Measurements from ENCODE around the gene SMG9.
A peak's percentile ranks its signal among the peaks of the same experiment; 100 is the strongest.

Gene SMG9

DNA sequence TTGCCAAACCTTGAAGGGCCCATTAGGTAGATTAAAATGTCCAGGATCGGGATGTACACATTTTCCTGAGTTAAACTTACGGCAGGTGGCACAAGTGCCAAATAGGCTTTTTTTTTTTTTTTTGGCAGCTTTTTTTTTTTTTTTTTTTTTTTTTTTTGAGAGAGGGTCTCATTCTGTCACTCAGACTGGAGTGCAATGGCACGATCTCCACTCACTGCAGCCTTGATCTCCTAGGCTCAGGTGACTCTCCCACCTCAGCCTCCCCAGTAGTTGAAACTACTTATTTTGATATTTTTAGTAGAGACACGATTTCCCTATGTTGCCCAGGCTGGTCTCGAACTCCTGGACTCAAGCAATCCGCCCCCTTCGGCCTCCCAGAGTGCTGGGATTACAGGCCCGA, 29.9 kb downstream of the SMG9 start:
- no peak for DNase-seq (ENCODE audit: low read depth)

DNA sequence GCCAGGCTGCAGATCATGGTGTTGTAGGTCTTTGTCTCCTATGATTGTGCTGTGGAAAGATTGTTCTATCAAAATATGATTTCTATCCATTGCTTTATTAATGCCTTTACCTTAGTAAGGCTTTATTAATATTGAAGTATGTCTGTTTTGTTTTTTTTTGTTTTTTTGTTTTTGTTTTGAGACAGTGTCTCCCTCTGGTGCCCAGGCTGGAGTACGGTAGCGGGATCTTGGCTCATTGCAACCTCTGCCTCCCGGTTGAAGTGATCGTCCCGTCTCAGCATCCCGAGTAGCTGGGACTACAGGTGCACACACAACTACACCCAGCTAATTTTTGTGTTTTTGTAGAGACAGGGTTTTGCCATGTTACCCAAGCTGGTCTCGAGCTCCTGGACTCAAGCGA, 31.2 kb downstream of the SMG9 start:
- no peak for DNase-seq (ENCODE audit: low read depth)

DNA sequence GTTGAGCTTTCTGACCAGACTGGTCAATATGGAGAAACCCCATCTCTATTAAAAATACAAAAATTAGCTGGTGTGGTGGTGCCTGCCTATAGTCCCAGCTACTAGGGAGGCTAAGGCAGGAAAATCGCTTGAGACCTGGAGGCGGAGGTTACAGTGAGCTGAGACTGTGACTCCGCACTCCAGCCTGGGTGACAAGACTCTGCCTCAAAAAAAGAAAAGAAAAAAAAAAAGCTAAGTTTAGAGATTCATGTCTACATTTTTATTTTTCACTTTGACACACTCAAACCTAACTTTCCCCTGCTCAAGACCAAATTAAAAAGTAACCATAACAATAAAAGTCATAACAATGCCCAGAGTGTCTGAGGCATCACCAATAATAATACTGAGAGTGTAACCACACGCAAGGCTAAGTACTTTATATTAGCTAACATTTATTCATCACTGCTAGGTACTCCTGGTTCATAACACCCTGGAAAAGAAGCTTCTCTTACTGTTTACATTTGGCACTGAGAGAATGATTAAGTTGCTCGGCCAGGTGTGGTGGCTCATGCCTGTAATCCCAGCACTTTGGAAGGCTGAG, 33.2 kb downstream of the SMG9 start:
- no peak for DNase-seq (ENCODE audit: low read depth)

DNA sequence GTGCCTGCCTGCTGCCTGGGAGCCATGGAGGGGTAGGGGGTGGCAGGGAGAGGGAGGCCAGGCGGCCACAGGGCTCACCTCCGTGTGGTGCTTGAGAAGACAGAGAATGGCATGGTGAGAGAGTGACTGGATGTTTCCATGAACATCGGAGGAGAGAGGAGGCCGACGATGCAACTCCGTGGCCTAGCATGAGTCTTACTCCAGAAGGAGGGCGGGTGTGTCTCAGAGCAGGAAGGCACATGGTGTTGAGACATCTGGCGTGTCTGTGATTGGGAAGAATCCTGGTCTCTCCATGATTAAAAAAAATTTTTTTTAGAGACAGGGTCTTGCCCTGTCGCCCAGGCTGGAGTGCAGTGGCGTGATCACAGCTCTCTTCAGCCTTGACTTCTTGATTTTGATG, 33.8 kb downstream of the SMG9 start:
- no peak for DNase-seq (ENCODE audit: low read depth)

DNA sequence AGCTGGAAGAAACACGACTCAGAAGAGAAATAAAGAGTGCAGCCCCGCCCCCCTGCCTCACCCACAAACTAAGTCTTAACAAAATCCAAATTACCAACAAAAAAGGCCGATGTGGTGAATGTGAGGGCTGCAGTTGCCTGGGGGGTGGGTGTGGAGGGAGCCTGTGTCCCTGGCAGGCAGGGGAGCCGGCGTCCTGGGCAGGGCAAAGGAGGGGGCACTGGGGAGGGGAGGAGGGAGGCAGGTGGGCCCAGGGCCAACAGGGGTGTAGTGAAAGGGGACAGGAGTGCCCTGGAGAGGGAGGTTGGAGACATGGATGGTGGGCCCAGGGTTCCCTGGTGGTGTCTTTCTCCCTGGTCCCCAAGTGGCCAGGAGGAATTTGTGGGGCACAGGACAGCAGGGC, 34.8 kb downstream of the SMG9 start:
- no peak for DNase-seq (ENCODE audit: low read depth)

DNA sequence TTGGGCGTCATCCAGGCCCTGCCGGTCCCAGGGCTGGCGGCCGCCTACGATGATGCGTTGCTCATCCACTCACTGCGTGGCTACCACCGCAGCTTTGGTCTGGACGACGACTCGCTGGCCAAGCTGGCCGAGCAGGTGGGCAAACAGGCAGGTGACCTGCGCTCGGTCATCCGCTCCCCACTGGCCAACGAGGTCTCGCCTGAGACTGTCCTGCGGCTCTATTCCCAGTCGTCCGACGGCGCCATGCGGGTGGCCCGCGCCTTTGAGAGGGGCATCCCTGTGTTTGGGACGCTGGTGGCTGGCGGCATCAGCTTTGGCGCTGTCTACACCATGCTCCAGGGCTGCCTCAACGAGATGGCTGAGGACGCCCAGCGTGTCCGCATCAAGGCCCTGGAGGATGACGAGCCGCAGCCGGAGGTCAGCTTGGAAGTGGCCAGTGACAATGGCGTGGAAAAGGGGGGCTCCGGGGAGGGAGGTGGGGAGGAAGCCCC, 35.3 kb downstream of the SMG9 start:
- no peak for DNase-seq (ENCODE audit: low read depth)

DNA sequence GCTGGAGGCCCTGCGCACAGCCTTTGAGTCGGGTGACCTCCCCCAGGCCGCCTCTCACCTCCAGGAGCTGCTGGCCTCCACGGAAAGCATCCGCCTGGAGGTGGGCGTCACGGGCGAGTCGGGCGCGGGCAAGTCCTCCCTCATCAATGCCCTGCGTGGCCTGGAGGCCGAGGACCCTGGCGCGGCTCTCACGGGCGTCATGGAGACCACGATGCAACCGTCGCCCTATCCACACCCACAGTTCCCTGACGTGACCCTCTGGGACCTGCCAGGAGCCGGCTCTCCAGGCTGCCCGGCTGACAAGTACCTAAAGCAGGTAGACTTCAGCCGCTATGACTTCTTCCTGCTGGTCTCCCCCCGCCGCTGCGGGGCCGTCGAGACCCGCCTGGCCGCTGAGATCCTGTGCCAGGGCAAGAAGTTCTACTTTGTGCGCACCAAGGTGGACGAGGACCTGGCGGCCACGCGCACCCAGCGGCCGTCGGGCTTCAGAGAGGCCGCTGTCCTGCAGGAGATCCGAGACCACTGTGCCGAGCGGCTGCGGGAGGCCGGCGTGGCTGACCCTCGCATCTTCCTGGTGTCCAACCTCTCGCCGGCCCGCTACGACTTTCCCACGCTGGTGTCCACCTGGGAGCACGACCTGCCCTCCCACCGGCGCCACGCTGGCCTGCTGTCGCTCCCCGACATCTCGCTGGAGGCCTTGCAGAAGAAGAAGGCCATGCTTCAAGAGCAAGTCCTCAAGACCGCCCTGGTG, 36.0 kb downstream of the SMG9 start:
- DNase-seq (ENCODE audit: low read depth), result no peak

DNA sequence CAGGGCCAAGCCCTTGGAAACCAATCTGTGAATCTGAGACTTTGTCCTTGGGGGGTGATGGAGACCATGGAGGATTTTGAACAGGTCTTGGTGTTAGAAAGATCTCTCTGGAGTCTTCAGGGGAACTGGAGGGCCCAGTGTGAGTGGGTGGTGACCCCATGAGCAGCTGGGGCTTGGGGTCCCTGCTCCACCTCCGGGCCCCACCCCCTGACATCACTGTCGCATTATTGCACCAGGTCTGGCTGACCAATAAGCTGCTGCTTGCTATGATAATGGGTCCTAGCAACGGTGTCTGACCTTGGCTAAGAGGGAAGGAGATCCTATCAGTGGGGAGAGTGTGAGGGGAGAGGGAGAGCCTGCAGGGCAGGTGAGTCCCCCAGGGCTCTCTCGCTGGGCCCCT, 39.0 kb downstream of the SMG9 start, which contains the start of gene IRGC:
Gene IRGC (plus strand): TSS at position 301 of the 400 bp plus-strand sequence. CDS start 2,483 bp downstream, outside the sequence.
- DNase-seq (ENCODE audit: low read depth), result no peak

DNA sequence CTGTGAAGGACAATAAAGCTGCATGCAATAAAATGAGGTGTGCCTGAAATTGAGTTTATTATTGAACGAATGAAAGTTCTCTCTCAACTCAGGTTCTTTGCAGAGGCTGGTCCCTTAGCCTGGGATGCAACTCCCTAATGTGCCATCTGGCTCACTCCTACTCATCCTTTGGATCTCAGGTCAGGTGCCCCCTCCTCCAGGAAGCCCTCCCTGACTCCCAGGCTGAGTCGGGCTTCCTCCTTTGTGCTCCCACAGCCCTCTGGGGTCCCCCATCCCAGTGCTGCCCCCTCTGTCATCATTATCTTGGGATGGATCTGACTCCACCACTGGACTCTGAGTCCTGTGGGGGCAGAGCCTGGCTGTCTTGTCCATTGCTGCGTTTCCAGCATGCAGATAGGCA, 41.6 kb downstream of the SMG9 start:
- DNase-seq (ENCODE audit: low read depth), result no peak

DNA sequence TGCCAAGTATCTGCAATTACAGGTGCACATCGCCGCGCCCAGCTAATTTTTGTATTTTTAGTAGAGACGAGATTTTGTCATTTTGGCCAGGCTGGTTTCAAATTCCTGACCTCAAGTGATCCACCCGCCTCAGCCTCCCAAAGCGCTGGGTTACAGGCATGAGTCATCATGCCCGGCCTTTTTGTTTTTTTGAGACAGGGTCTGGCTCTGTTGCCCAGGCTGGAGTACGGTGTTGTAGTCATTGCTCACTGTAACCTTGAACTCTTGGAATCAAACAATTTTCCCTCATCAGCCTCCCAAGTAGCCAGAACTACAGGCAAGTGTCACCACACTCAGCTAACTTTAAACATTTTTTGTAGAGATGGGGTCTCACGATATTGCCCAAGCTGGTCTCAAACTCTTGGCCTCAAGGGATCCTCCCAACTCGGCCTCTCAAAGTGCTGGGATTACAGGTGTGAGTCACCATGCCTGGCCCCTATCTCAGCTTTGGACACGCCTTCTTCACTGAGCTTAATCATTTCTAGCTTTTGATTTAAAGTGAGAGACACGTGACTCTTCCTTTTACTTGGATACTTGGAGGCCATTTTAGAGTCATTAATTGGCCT, 42.9 kb downstream of the SMG9 start:
- DNase-seq (ENCODE audit: low read depth), result no peak

DNA sequence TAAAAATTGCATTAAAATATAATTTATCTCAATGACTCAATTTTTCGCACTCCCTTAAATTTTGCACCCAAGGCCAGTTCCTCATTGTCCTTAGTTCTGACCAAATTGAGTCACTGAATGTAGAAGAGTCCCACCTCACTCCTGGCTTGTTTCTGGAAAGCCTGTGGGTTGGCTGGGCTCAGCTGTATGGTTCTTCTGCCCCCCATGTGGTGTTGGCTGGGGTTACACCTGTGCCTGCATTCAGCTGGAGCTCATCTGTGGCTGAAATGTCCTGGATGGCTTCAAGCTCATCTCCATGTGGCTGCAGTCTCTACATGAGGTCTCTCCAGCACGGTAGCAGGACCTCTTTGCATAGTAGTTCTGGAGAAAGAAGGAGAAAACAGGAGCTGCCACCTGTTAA, 46.0 kb downstream of the SMG9 start:
- no peak for DNase-seq (ENCODE audit: low read depth)

DNA sequence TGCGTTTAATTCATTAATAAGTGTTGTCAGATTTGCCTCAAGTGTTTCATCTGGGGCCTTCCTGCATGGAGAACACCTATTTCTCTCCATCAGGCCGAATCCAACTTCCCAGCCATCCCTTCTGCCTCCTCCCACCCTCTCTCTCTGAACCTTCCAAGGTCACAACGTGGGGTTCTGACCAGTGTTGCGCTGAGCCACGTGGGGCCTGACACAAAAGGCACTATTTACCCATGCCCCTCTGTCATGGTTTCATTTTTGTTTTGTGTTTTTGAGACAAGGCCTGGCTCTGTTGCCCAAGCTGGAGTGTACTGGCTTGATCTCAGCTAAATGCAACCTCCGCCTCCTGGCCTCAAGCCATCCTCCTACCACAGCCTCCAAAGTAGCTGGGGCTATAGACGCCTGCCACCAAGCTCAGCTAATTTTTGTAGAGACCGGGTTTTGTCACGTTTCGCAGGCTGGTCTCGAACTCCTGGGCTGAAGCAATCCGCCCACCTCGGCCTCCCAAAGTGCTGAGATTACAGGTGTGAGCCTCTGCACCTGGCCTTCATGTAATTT, 47.5 kb downstream of the SMG9 start:
- no peak for DNase-seq (ENCODE audit: low read depth)

DNA sequence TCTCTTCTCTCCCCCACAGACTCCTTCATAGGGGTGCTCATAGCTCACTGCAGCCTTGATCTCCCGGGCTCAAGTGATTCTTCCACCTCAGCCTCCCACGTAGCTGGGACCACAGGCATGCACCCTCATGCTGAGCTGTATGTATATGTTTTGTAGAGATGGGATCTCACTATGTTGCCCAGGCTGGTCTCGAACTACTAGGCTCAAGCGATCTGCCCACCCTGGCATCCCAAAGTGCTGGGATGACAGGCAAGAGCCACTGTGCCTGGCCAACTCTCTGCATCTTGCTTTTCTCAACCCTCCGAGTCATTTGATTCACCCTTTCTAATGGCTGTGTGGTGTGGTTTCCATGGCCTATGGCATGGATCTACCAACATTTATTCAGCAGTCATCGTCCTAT, 49.0 kb downstream of the SMG9 start:
- no peak for DNase-seq (ENCODE audit: low read depth)

DNA sequence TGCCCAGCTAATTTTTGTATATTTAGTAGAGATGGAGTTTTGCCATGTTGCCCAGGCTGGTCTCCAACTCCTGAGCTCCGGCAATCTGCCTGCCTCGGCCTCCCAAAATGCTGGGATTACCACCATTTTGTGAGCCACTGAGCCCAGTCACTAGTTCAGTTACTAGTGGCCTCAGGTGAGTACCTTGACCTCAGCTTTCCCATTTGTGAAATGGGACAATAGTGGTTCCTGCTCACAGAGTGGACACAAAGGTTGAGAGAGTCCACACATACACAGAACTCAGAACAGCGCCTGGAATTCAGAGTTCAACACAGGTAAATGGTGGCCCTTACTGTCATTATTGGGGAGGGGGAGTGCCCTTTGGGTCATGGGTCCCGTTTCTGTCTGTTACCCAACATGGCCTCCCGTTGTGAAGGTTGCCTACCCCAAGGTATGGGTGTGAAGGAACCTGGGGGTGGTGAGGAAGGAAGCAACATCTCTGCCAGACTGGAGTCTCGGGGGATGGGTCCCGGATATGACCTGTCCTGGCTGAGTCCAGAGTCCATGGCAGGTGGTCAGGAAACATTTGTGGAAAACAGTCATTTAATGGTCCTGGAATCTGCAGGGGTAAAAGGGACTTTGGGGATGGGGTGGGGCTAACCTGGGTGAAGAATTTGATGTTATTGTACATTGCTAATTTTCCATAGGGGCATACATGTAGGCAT, 50.6 kb downstream of the SMG9 start:
- no peak for DNase-seq (ENCODE audit: low read depth)

DNA sequence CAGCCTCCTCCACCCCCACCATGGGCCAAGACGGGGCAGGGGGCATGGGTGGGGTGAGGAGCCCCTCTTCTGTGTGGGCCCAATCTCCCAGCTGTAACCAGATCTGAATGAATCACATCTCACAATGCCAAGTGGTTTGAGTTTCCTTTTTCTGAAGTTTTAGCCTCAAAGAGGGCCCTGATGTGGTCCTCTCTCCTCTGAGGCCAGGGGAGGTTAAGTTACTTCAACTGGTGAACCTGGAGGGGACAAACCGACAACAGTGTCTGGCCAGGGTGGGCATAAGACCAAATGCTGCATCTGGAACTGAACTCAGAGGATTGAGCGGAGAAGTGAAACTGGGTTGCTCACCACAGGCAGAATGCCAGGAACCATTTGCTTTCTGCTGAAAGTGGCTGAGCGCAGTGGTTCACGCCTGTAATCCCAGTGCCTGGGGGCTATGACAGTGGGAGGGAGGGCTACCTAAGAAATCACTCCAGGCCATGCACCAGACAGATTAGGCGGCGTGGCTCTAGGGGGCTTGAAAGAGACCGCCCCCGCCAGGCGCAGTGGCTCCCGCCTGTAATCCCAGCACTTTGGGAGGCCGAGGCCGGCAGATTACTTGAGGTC, 54.3 kb downstream of the SMG9 start:
- DNase-seq (ENCODE audit: low read depth), result peak; percentile 37

DNA sequence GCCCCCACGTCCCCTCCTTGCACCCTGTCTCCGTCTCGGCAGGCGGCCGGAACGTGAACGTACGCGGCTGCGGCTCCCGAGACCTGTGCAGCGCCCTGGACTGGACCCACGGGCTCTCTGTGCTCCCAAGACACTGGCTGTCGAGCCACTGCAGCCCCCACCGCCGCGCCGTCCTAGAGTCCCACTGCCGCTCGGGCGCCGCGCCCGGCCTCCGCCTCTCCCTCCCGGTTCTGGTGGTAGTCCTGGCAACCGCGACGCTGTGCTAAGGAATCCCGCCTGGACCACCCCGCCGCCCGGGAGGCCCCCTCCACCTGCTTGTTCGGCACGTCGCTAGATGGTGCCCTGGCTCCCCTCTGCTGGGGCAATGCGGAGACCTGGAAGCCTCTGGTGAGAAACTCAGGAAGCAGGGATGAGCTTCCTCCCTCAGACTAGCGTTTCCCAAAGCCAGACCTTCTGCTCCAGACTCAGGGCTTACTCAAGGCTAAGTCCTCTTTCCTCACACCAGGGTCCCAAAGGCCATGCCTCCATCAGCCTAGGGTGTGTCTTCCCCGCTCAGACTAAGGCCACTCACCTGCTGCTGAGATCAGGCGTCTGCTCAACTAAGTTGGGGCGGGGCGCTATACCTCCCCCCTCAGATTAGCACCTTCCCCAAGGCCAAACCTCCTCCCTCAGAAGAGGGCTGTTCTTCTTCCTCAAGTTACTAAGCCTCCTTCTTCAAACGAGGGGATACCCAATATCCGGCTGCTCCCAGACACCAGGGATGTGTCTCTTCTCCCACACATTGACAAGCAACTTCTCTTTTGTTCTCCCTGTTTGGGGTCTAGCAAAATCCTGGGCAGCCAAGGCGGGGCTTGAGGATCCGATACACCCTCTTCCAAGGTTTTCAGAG, 55.0 kb downstream of the SMG9 start:
- no peak for DNase-seq (ENCODE audit: low read depth)

DNA sequence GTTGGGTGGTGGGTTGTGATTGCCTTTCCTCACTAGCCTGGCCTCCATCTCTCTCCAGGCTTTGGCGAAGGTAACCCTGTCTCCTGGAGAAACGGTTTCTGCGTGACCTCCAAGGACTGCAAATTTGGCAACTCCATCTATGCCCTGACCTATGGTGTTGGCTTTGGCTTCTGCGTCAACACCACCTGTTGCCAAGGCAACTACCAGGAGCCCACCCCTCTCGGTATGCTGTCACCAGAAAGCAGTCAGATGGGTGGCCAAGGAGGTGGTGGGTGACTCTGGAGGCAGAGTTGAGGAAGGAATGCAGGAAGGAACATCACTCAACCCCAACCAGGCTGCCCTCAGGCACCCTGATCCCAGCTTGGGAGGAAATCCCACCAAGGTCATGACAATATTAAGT, 57.5 kb downstream of the SMG9 start:
- no peak for DNase-seq (ENCODE audit: low read depth)

DNA sequence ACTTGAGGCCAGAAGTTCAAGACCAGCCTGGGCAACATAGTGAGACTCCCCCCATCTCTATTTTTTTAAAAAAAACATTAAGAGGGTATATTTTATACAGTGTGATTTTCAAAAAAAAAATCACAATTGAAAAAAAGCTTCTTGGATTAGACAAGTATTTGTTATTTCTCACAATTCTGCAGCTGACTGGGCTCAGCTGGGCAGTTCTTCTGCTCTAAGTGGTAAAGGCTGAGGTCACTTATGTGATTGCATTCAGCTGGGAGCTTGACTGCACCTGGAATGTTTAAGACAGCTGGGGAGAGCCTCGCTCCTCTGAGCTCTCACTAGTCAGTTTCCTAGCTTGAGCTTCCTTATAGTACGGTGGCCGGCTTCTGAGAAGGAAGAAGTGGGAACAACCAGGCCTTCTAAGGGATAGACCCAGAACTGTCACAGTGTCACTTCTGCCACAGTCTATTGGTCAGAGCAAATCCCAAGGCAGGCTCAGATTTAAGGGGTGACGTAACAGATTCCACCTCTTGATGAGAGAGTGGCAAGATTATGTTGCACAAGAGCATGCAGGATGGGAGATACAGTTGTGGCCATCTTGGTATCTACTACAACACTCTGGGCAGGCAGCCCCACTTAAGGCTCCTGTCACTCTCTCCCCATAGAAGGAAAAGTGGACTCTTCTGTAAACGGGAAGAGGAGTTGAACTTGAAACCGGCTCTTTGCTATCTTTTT, 58.6 kb downstream of the SMG9 start:
- DNase-seq (ENCODE audit: low read depth), result no peak

DNA sequence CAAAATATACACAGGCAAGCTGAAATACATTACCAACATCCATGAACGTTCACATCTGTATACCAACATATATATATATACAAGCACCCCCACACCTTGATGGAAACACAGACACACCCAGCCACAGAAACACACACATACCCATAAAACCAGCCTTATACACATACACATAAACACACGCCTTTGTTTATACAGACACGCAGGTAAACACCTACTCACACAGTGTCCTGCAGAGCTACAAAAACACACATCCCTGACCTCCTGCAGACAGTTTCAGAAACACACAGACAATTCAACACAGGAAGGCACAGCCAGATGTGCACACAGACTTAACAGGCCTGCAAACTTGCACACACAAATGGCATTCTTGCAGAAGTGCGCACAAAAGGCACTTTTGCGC, 60.2 kb downstream of the SMG9 start:
- DNase-seq (ENCODE audit: low read depth), result no peak

DNA sequence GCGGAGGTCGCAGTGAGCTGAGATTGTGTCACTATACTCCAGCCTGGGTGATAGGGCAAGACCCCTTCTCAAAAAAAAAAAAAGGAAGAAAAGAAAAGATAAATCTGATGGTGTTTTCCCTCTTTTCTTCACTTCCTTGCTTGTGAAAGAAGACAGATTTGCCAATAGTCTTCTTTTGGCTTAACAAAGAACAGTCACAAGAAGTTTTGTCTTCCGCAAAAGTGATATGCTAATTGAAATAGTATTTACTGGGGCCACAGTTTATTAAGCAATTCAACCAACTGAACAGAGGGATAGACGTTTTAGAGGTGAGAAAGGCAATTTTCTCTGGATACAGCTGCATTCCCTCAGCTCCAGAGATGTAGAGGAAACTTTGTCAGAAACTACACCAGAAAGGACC, 61.9 kb downstream of the SMG9 start:
- DNase-seq (ENCODE audit: low read depth), result no peak
